ENCODE results near the gene RSPH6A. TPM values are rescaled to one million over a fixed set of nuclear protein-coding genes. Genes with fewer than 3 reads are reported as not detected.

RSPH6A gene
- polyA plus RNA-seq, 1 of the 3 experiments (the other 2 are of a cell fraction), result 0.02 TPM

DNA sequence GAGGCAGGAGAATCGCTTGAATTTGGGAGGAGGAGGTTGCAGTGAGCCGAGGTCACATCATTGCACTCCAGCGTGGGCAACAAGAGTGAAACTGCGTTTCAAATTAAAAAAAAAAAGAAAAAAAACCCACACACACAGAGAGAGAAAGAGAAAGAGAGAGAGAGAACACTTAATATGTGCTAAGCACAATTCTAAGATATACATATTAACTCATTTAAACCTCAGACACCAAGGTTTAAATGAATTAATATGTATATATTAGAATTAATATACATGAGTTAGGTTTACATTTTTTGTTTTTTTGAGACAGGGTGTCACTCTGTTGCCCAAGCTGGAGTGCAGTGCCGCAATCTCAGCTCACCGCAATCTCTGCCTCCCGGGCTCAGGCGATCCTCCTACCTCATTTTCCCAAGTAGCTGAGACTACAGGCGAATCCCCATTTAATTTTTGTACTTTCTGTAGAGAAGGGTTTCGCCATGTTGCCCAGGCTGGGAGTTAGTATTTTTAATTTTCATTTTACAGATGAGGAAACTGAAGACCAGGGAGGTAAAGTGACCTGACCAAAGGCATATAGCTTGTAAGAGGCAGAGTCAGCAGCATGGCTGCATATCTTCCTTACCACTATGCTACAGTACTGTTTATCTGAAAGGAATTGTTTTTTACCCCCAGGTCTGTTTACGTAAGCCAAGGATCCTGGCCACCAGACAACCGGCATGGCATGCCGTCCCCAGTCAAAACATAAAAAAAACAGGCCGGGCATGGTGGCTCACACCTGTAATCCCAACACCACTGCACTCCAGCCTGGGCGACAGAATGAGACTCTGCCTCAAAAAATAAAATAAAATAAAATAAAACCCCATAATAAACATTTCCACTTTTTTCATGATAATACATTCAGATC, 45.5 kb upstream of the RSPH6A start:
- peaks cover 0 to 6% of the 10 kb centered on the region in 2 experiments; a peak in 2 of 4 replicates for H3K4me1 ChIP-seq (ENCODE audit: control insufficient read depth in 1 of 2, insufficient read depth in 2 of 2, low read depth in 1 of 2, low read length in 1 of 2)
- H3K36me3 ChIP-seq (replicated peaks in 1 of 2; ENCODE audit: control insufficient read depth in 1 of 2, insufficient read depth in 2 of 2, low read length in 1 of 2), result peaks cover 5 to 33% of the 10 kb centered on the region in 2 experiments
- H3K4me3 ChIP-seq (ENCODE audit: low read depth in 2 of 2, low read length in 1 of 2), result no peak overlapping the region
- H3F3A ChIP-seq (replicated peaks; ENCODE audit: insufficient read depth), result peaks cover 14% of the 10 kb centered on the region
- ChIA-PET CTCF (interaction anchor here (1.2 to 1.6 kb wide), 4 partner anchors 22 to 183 kb away, joined by 3 to 5 read pairs (median 4); no protein-coding TSS in a partner anchor), POLR2A (no interaction called here)
- H3K27ac ChIP-seq (ENCODE audit: low read depth in 2 of 2, low read length in 1 of 2), result no peak overlapping the region
- no peak overlapping the region for H2AFZ ChIP-seq (ENCODE audit: low read depth)
- H4K20me1 ChIP-seq (ENCODE audit: insufficient read depth), result 0 out of 2 replicates have a peak, but pooled peaks cover 10% of the 10 kb centered on the region
- no peaks in the 10 kb centered on the region for H3K9me2 ChIP-seq
- no peaks in the 10 kb centered on the region for H3K9me3 ChIP-seq
- no peak for DNase-seq
- peaks cover 19% of the 10 kb centered on the region; the same call in 1 of the 2 replicates for H3K27me3 ChIP-seq (ENCODE audit: insufficient read depth)
- H3K4me2 ChIP-seq, result no peak overlapping the region; the same call in 1 of the 2 replicates
- H3K79me2 ChIP-seq (ENCODE audit: insufficient read depth), result peaks cover 72% of the 10 kb centered on the region
- no peak overlapping the region for H3K9ac ChIP-seq
- TF ChIP-seq JUND (IDR thresholded peaks at IDR 0.05) (no peak), FOSL2 (IDR thresholded peaks at IDR 0.05; ENCODE audit: borderline replicate concordance, low read depth) (no peak), SIN3A (IDR thresholded peaks at IDR 0.05; ENCODE audit: borderline replicate concordance, low read depth, low read length) (no peak), FOXJ3 (CRISPR knock-in tag; IDR thresholded peaks at IDR 0.05) (no peak), ZBTB33 (IDR thresholded peaks at IDR 0.05; ENCODE audit: borderline replicate concordance, low read depth) (no peak), SMC3 (IDR thresholded peaks at IDR 0.05; ENCODE audit: low read depth, low read length) (no peak), RXRA (IDR thresholded peaks at IDR 0.05; ENCODE audit: borderline replicate concordance, low read depth) (no peak), TCF12 (IDR thresholded peaks at IDR 0.05) (no peak), TEAD4 (IDR thresholded peaks at IDR 0.05; ENCODE audit: borderline replicate concordance, insufficient read depth) (no peak), MXI1 (IDR thresholded peaks at IDR 0.05; ENCODE audit: low read depth, low read length) (no peak), FOXM1 (IDR thresholded peaks at IDR 0.05; ENCODE audit: low read depth) (no peak), TAF1 (IDR thresholded peaks at IDR 0.05; ENCODE audit: borderline replicate concordance, low read depth, low read length) (no peak), USF1 (IDR thresholded peaks at IDR 0.05; ENCODE audit: borderline replicate concordance, low read depth) (no peak), EZH2phosphoT487 (IDR thresholded peaks at IDR 0.05; ENCODE audit: borderline replicate concordance, low read depth) (no peak), MEF2A (IDR thresholded peaks at IDR 0.05; ENCODE audit: borderline replicate concordance, low read depth) (no peak)
- TF ChIP-seq, protein P1, sequence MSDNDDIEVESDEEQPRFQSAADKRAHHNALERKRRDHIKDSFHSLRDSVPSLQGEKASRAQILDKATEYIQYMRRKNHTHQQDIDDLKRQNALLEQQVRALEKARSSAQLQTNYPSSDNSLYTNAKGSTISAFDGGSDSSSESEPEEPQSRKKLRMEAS (IDR thresholded peaks at IDR 0.05; ENCODE audit: low read depth), result no peak
- TF ChIP-seq, protein P2, sequence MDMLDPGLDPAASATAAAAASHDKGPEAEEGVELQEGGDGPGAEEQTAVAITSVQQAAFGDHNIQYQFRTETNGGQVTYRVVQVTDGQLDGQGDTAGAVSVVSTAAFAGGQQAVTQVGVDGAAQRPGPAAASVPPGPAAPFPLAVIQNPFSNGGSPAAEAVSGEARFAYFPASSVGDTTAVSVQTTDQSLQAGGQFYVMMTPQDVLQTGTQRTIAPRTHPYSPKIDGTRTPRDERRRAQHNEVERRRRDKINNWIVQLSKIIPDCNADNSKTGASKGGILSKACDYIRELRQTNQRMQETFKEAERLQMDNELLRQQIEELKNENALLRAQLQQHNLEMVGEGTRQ (IDR thresholded peaks at IDR 0.05; ENCODE audit: borderline replicate concordance, low read depth, low read length), result no peak
- TF ChIP-seq, protein P3, sequence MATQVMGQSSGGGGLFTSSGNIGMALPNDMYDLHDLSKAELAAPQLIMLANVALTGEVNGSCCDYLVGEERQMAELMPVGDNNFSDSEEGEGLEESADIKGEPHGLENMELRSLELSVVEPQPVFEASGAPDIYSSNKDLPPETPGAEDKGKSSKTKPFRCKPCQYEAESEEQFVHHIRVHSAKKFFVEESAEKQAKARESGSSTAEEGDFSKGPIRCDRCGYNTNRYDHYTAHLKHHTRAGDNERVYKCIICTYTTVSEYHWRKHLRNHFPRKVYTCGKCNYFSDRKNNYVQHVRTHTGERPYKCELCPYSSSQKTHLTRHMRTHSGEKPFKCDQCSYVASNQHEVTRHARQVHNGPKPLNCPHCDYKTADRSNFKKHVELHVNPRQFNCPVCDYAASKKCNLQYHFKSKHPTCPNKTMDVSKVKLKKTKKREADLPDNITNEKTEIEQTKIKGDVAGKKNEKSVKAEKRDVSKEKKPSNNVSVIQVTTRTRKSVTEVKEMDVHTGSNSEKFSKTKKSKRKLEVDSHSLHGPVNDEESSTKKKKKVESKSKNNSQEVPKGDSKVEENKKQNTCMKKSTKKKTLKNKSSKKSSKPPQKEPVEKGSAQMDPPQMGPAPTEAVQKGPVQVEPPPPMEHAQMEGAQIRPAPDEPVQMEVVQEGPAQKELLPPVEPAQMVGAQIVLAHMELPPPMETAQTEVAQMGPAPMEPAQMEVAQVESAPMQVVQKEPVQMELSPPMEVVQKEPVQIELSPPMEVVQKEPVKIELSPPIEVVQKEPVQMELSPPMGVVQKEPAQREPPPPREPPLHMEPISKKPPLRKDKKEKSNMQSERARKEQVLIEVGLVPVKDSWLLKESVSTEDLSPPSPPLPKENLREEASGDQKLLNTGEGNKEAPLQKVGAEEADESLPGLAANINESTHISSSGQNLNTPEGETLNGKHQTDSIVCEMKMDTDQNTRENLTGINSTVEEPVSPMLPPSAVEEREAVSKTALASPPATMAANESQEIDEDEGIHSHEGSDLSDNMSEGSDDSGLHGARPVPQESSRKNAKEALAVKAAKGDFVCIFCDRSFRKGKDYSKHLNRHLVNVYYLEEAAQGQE (IDR thresholded peaks at IDR 0.05; ENCODE audit: low read depth, low read length), result no peak
- 93% methylated on average over 15 of the region's 15 CpGs for whole genome bisulfite sequencing (ENCODE audit: low lambda C conversion rate)
